HEK293 (cell line): ENCODE measurements around the gene SLC24A5.

Source experiments
- CTCF ChIA-PET: fragments of 350-600 bp; formaldehyde crosslinking; extraction: SDS; loops from one replicate; lab custom pipeline; 2021; ENCODE audit warnings: antibody characterized with exemption; lab: Yijun Ruan, JAX
- POLR2A ChIA-PET: fragments of 300-600 bp; formaldehyde crosslinking; extraction: SDS; loops from one replicate; lab custom pipeline; 2020; ENCODE audit warnings: antibody characterized with exemption, inconsistent platforms; lab: Yijun Ruan, JAX
- H3K27ac ChIP-seq: fragments of 200-500 bp; sonication (Bioruptor generic); 2 replicates; pipeline ENCODE4 v1.5.1; 2014; ENCODE audit warnings: low read depth, low read length, control low read depth, inconsistent platforms; ENCODE audit errors: extremely low read depth
- H3K36me3 ChIP-seq, 2 experiments: fragments of 200-500 bp in 1 of 2; sonication (Bioruptor generic) in 1 of 2; 1 replicate in 1 of 2; 2 replicates in 1 of 2; pipeline ENCODE4 v1.5.1; 2014 to 2017; ENCODE audit warnings: inconsistent platforms in 2 of 2, low read length in 2 of 2; ENCODE audit not compliant: control insufficient read depth in 2 of 2, insufficient read depth in 1 of 2
- H3K4me1 ChIP-seq: fragments of 200-500 bp; sonication (Bioruptor generic); 2 replicates; pipeline ENCODE4 v1.5.1; 2014; ENCODE audit warnings: mild to moderate bottlenecking, low read length, inconsistent platforms; ENCODE audit not compliant: control insufficient read depth, insufficient read depth
- H3K4me3 ChIP-seq: 2 replicates; pipeline ENCODE4 v1.5.1; 2011; ENCODE audit warnings: low read depth, mild to moderate bottlenecking, control low read depth, low read length, moderate library complexity
- H3K9me3 ChIP-seq: fragments of 200-500 bp; sonication (Bioruptor generic); 2 replicates; pipeline ENCODE4 v1.5.1; 2014; ENCODE audit warnings: low read depth, low read length, inconsistent platforms; ENCODE audit not compliant: control insufficient read depth, insufficient read depth
- GLIS1 ChIP-seq: fragments of 450-650 bp; formaldehyde crosslinking; IDR thresholded peaks from 2 replicates; pipeline ENCODE4 v1.5.1; 2016; ENCODE audit warnings: missing biosample characterization, missing genetic modification characterization
- SCRT1 ChIP-seq: fragments of 450-650 bp; formaldehyde crosslinking; IDR thresholded peaks from 2 replicates; pipeline ENCODE4 v1.5.1; 2016; ENCODE audit warnings: missing biosample characterization, missing genetic modification characterization, borderline replicate concordance
- SP7 ChIP-seq: fragments of 450-650 bp; formaldehyde crosslinking; IDR thresholded peaks from 2 replicates; pipeline ENCODE4 v1.5.1; 2016; ENCODE audit warnings: missing biosample characterization, missing genetic modification characterization
- TRIM28 ChIP-seq: IDR thresholded peaks from 2 replicates; pipeline ENCODE4 v1.6.1; 2011; ENCODE audit warnings: low read length, control low read depth, borderline replicate concordance
- ZBTB8A ChIP-seq: fragments of 450-650 bp; formaldehyde crosslinking; IDR thresholded peaks from 2 replicates; pipeline ENCODE4 v1.5.1; 2016; ENCODE audit warnings: missing biosample characterization, missing genetic modification characterization
- ZNF114 ChIP-seq: fragments of 450-650 bp; formaldehyde crosslinking; IDR thresholded peaks from 2 replicates; pipeline ENCODE4 v1.5.0; 2017; ENCODE audit warnings: missing biosample characterization, missing genetic modification characterization
- ZNF24 ChIP-seq: fragments of 450-650 bp; formaldehyde crosslinking; IDR thresholded peaks from 2 replicates; pipeline ENCODE4 v1.5.1; 2016; ENCODE audit warnings: missing biosample characterization, missing genetic modification characterization
- ZNF274 ChIP-seq, 2 experiments: fragments of 200-500 bp in 1 of 2; fragments of 450-650 bp in 1 of 2; sonication (Bioruptor generic) in 1 of 2; formaldehyde crosslinking in 1 of 2; IDR thresholded peaks; 2 replicates each; pipeline versions ENCODE4 v1.5.1 to v1.6.1; 2014 to 2016; ENCODE audit warnings: borderline replicate concordance in 1 of 2, inconsistent platforms in 1 of 2, low read length in 1 of 2, missing biosample characterization in 1 of 2, missing genetic modification characterization in 1 of 2
- ZNF341 ChIP-seq: fragments of 450-650 bp; formaldehyde crosslinking; IDR thresholded peaks from 2 replicates; pipeline ENCODE4; 2016; ENCODE audit warnings: low read depth, missing biosample characterization, missing genetic modification characterization
- ZNF529 ChIP-seq: fragments of 450-650 bp; formaldehyde crosslinking; IDR thresholded peaks from 2 replicates; pipeline ENCODE4 v1.5.1; 2017; ENCODE audit warnings: missing genetic modification characterization, missing biosample characterization; ENCODE audit not compliant: insufficient replicate concordance
- ZNF621 ChIP-seq: fragments of 450-650 bp; formaldehyde crosslinking; IDR thresholded peaks from 2 replicates; pipeline ENCODE4 v1.5.1; 2017; ENCODE audit warnings: missing biosample characterization, missing genetic modification characterization
- ZNF658 ChIP-seq: fragments of 450-650 bp; formaldehyde crosslinking; IDR thresholded peaks from 2 replicates; pipeline ENCODE4; 2016; ENCODE audit warnings: missing biosample characterization, missing genetic modification characterization
- ZNF701 ChIP-seq: fragments of 450-650 bp; formaldehyde crosslinking; IDR thresholded peaks from 2 replicates; pipeline ENCODE4 v1.5.1; 2016; ENCODE audit warnings: missing biosample characterization, missing genetic modification characterization
- TF ChIP-seq, protein P1 (sequence below): fragments of 450-650 bp; formaldehyde crosslinking; IDR thresholded peaks from 2 replicates; pipeline ENCODE4 v1.5.1; 2016; ENCODE audit warnings: missing biosample characterization, missing genetic modification characterization
- TF ChIP-seq, protein P2 (sequence below): fragments of 450-650 bp; formaldehyde crosslinking; IDR thresholded peaks from 2 replicates; pipeline ENCODE4 v1.5.1; 2016; ENCODE audit warnings: missing biosample characterization, missing genetic modification characterization
- TF ChIP-seq, protein P3 (sequence below): fragments of 450-650 bp; formaldehyde crosslinking; IDR thresholded peaks from 2 replicates; pipeline ENCODE4 v1.5.1; 2016; ENCODE audit warnings: missing biosample characterization, missing genetic modification characterization, borderline replicate concordance
- TF ChIP-seq, protein P4 (sequence below): fragments of 450-650 bp; formaldehyde crosslinking; IDR thresholded peaks from 2 replicates; pipeline ENCODE4 v1.5.1; 2017; ENCODE audit warnings: missing biosample characterization, missing genetic modification characterization

SLC24A5 gene

DNA sequence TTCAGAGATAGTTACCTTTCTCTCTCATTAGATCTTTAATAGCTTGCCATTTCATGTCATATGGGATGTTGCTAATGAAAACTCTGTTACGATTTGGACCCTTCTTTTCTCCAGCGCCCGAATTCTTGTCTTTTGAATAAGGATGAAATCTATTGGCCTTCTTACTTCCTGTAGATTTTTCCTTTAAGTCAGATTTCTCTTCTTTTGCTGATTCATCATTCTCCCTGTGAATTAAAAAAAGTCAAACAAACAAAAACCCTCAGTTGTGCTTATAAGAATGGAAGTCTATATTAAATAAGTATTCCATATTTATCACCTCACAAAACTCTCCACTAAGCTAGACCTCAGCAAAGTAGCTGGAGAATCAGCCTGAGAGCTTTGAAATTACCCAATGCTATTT, 47.8 kb downstream of the SLC24A5 start (continued):
- TF ChIP-seq GLIS1, result no peak
- TF ChIP-seq ZNF529 (tag by site-specific recombination), result no peak

DNA sequence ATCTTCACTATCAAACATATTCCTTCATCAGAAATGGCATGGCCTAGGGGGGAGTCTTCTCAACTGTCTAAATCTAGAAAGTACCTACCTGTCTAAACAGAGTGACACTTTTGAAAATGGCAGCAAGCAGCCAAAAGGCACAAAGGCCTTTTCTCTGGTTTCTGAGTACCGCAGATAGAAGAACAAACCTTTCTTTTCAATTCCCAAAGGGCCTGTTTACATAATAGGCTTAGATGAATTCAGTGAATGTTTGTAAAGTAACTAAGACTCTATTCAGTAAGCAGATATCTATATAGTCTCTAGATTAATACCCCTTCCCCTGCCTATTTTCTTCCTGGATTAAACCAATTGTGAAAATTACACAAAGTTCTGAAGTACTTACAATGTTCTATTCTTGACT, 50.2 kb downstream of the SLC24A5 start:
- no peaks in the 10 kb centered on the region for H3K4me1 ChIP-seq
- no peak overlapping the region for H3K27ac ChIP-seq
- POLR2A ChIA-PET, result no interaction called here
- TF ChIP-seq ZNF274 (IDR thresholded peaks at IDR 0.05; ENCODE audit: low read length) (no peak), ZNF274 (tag by site-specific recombination; IDR thresholded peaks at IDR 0.05; ENCODE audit: borderline replicate concordance) (no peak), SP7 (tag by site-specific recombination) (no peak), ZNF701 (tag by site-specific recombination) (no peak), ZNF621 (tag by site-specific recombination) (no peak), ZBTB8A (tag by site-specific recombination) (no peak), ZNF658 (no peak)
- TF ChIP-seq, protein P1, sequence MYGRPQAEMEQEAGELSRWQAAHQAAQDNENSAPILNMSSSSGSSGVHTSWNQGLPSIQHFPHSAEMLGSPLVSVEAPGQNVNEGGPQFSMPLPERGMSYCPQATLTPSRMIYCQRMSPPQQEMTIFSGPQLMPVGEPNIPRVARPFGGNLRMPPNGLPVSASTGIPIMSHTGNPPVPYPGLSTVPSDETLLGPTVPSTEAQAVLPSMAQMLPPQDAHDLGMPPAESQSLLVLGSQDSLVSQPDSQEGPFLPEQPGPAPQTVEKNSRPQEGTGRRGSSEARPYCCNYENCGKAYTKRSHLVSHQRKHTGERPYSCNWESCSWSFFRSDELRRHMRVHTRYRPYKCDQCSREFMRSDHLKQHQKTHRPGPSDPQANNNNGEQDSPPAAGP (tag by site-specific recombination), result no peak
- TF ChIP-seq, protein P2, sequence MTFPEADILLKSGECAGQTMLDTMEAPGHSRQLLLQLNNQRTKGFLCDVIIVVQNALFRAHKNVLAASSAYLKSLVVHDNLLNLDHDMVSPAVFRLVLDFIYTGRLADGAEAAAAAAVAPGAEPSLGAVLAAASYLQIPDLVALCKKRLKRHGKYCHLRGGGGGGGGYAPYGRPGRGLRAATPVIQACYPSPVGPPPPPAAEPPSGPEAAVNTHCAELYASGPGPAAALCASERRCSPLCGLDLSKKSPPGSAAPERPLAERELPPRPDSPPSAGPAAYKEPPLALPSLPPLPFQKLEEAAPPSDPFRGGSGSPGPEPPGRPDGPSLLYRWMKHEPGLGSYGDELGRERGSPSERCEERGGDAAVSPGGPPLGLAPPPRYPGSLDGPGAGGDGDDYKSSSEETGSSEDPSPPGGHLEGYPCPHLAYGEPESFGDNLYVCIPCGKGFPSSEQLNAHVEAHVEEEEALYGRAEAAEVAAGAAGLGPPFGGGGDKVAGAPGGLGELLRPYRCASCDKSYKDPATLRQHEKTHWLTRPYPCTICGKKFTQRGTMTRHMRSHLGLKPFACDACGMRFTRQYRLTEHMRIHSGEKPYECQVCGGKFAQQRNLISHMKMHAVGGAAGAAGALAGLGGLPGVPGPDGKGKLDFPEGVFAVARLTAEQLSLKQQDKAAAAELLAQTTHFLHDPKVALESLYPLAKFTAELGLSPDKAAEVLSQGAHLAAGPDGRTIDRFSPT, result no peak
- TF ChIP-seq, all 188 proteins: peak for 0
- no peaks in the 10 kb centered on the region; the same call in 1 of the 2 replicates for H3K9me3 ChIP-seq
- peaks cover 0 to 17% of the 10 kb centered on the region in 2 experiments; a peak in 2 of 3 replicates for H3K36me3 ChIP-seq
- H3K4me3 ChIP-seq, result no peak overlapping the region
- CTCF ChIA-PET, result no interaction called here

DNA sequence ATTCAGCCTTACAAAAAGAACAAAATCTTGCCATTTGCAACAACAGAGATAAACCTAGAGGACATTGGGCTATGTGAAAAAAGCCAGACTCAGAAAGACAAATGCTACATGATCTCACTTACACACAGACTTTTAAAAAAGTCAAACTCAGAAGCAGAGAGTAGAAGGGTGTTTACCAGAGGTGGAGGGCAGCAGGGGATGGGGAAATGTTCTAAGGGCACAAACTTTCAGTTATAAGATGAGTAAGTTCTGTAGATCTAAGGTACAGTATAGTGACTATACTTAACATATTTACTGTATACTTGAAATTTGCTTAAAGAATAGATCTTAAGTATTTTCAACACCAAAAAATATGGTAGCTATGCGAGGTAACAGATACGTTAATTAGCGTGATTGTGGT, 54.3 kb downstream of the SLC24A5 start:
- no peaks in the 10 kb centered on the region; the same call in 1 of the 2 replicates for H3K9me3 ChIP-seq
- TF ChIP-seq, protein P3, sequence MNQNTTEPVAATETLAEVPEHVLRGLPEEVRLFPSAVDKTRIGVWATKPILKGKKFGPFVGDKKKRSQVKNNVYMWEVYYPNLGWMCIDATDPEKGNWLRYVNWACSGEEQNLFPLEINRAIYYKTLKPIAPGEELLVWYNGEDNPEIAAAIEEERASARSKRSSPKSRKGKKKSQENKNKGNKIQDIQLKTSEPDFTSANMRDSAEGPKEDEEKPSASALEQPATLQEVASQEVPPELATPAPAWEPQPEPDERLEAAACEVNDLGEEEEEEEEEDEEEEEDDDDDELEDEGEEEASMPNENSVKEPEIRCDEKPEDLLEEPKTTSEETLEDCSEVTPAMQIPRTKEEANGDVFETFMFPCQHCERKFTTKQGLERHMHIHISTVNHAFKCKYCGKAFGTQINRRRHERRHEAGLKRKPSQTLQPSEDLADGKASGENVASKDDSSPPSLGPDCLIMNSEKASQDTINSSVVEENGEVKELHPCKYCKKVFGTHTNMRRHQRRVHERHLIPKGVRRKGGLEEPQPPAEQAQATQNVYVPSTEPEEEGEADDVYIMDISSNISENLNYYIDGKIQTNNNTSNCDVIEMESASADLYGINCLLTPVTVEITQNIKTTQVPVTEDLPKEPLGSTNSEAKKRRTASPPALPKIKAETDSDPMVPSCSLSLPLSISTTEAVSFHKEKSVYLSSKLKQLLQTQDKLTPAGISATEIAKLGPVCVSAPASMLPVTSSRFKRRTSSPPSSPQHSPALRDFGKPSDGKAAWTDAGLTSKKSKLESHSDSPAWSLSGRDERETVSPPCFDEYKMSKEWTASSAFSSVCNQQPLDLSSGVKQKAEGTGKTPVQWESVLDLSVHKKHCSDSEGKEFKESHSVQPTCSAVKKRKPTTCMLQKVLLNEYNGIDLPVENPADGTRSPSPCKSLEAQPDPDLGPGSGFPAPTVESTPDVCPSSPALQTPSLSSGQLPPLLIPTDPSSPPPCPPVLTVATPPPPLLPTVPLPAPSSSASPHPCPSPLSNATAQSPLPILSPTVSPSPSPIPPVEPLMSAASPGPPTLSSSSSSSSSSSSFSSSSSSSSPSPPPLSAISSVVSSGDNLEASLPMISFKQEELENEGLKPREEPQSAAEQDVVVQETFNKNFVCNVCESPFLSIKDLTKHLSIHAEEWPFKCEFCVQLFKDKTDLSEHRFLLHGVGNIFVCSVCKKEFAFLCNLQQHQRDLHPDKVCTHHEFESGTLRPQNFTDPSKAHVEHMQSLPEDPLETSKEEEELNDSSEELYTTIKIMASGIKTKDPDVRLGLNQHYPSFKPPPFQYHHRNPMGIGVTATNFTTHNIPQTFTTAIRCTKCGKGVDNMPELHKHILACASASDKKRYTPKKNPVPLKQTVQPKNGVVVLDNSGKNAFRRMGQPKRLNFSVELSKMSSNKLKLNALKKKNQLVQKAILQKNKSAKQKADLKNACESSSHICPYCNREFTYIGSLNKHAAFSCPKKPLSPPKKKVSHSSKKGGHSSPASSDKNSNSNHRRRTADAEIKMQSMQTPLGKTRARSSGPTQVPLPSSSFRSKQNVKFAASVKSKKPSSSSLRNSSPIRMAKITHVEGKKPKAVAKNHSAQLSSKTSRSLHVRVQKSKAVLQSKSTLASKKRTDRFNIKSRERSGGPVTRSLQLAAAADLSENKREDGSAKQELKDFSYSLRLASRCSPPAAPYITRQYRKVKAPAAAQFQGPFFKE (tag by site-specific recombination), result no peak
- TF ChIP-seq ZNF114, result no peak
- no peak for TF ChIP-seq TRIM28
- TF ChIP-seq ZNF24 (tag by site-specific recombination), result no peak
- TF ChIP-seq, protein P4, sequence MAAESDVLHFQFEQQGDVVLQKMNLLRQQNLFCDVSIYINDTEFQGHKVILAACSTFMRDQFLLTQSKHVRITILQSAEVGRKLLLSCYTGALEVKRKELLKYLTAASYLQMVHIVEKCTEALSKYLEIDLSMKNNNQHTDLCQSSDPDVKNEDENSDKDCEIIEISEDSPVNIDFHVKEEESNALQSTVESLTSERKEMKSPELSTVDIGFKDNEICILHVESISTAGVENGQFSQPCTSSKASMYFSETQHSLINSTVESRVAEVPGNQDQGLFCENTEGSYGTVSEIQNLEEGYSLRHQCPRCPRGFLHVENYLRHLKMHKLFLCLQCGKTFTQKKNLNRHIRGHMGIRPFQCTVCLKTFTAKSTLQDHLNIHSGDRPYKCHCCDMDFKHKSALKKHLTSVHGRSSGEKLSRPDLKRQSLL (tag by site-specific recombination), result no peak
- TF ChIP-seq ZNF658, result no peak
- no peak for TF ChIP-seq ZNF341 (tag by site-specific recombination)
- no peak for TF ChIP-seq SCRT1 (tag by site-specific recombination)
- TF ChIP-seq, all 188 proteins: peak for 0
- POLR2A ChIA-PET, result no interaction called here
- Histone ChIP-seq H3K4me3 (no peak overlapping the region), H3K36me3 (no peaks in the 10 kb centered on the region), H3K27ac (no peak overlapping the region), H3K4me1 (no peaks in the 10 kb centered on the region)
- CTCF ChIA-PET, result no interaction called here
